CD8-positive, alpha-beta memory T cell (primary cell): Measurements from ENCODE around the gene BCL2L13. TPM values are rescaled to one million over a fixed set of nuclear protein-coding genes. Genes with fewer than 3 reads are reported as not detected.

ENCODE experiments used
- CTCF ChIA-PET: fragments of 350-600 bp; sonication (Branson Sonifier 250); formaldehyde crosslinking; loops from one replicate; lab custom pipeline; 2021; ENCODE audit warnings: antibody characterized with exemption; lab: Charles Lee
- POLR2A ChIA-PET: fragments of 350-600 bp; sonication (Branson Sonifier 250); formaldehyde crosslinking; loops from one replicate; lab custom pipeline; 2021; ENCODE audit warnings: antibody characterized with exemption; lab: Charles Lee
- DNase-seq, 5 donors: peaks; one replicate each; pipeline versions ENCODE4 v3.0.0 to v3.0.0-alpha.2; 2020 to 2022; ENCODE audit warnings: mixed read lengths in 1 of 5
- H3K27ac ChIP-seq: one replicate; pipeline ENCODE4 v1.7.0; 2013; ENCODE audit warnings: low read depth, mild to moderate bottlenecking, low read length, moderate library complexity
- H3K27me3 ChIP-seq: 2 replicates; pipeline ENCODE4 v1.7.0; 2013; ENCODE audit warnings: low read length, mild to moderate bottlenecking; ENCODE audit not compliant: insufficient read depth, poor library complexity, severe bottlenecking
- H3K36me3 ChIP-seq: 2 replicates; pipeline ENCODE4 v1.7.0; 2013; ENCODE audit warnings: mild to moderate bottlenecking, low read length, moderate library complexity; ENCODE audit not compliant: insufficient read depth
- H3K4me1 ChIP-seq: 2 replicates; pipeline ENCODE4 v1.7.0; 2013; ENCODE audit warnings: mild to moderate bottlenecking, low read length, moderate library complexity; ENCODE audit not compliant: insufficient read depth
- H3K4me3 ChIP-seq: 2 replicates; pipeline ENCODE4 v1.7.0; 2013; ENCODE audit warnings: mild to moderate bottlenecking, low read length
- H3K9me3 ChIP-seq: 2 replicates; pipeline ENCODE4 v1.7.0; 2013; ENCODE audit warnings: mild to moderate bottlenecking, low read length
- H3K27ac Mint-ChIP-seq, 8 donors: one replicate each; pipeline ENCODE4 v1.8.0; 2020 to 2021; ENCODE audit warnings: mixed read lengths in 8 of 8, mild to moderate bottlenecking in 6 of 8, inconsistent platforms in 3 of 8, moderate library complexity in 3 of 8
- H3K27me3 Mint-ChIP-seq, 2 donors: one replicate each; pipeline ENCODE4 v1.8.0; 2020 to 2021; ENCODE audit warnings: mixed read lengths in 2 of 2, mild to moderate bottlenecking in 1 of 2, moderate library complexity in 1 of 2
- H3K36me3 Mint-ChIP-seq, 3 donors: one replicate each; pipeline ENCODE4 v1.8.0; 2020 to 2021; ENCODE audit warnings: mixed read lengths in 3 of 3, inconsistent platforms in 1 of 3, mild to moderate bottlenecking in 1 of 3
- H3K4me1 Mint-ChIP-seq, 3 donors: one replicate each; pipeline ENCODE4 v1.8.0; 2020 to 2021; ENCODE audit warnings: mixed read lengths in 3 of 3, inconsistent platforms in 1 of 3, mild to moderate bottlenecking in 1 of 3
- H3K4me3 Mint-ChIP-seq, 7 donors: one replicate each; pipeline ENCODE4 v1.8.0; 2020 to 2021; ENCODE audit warnings: mixed read lengths in 7 of 7, mild to moderate bottlenecking in 6 of 7, moderate library complexity in 4 of 7, inconsistent platforms in 2 of 7
- H3K9me3 Mint-ChIP-seq, 5 donors: one replicate each; pipeline ENCODE4 v1.8.0; 2020 to 2022; ENCODE audit warnings: mixed read lengths in 5 of 5, mild to moderate bottlenecking in 3 of 5, moderate library complexity in 2 of 5, inconsistent platforms in 1 of 5
- polyA plus RNA-seq: library from polyadenylated mRNA; unstranded; fragments of 300-500 nt; fragmentation: Illumina TruSeq; gene quantifications from one replicate; pipeline ENCODE4 v1.2.3, GENCODE V29; 2021
- total RNA-seq, 2 experiments: library from RNA; stranded (reverse); gene quantifications; one replicate each; pipeline ENCODE4 v1.2.3, GENCODE V29; 2021

BCL2L13 gene
- total and polyA plus RNA-seq, 3 experiments from 2014 or later = 39.8 to 41.1 (median 40.1) TPM

GRCh38 chr22:17772249-17772957 lies 133.8 kb downstream of the BCL2L13 start:
- Mint-ChIP-seq H3K36me3 (peaks cover 0 to 16% (median 0%) of the 10 kb centered on the region in 3 donors), H3K27me3 (no peaks in the 10 kb centered on the region), H3K4me3 (peak overlapping the region; percentile 85 to 95 (median 89)), H3K27ac (peak overlapping the region in 7 of 8 donors; percentile 42 to 93 (median 82)), H3K4me1 (peaks cover 63 to 74% (median 71%) of the 10 kb centered on the region in 3 donors), H3K9me3 (no peaks in the 10 kb centered on the region)
- ChIA-PET POLR2A (interaction anchor here (0.7 kb wide), 1 partner anchor 553 kb away, joined by 5 read pairs; the partner anchor contains the start of gene ADA2), CTCF (interaction anchor here (1.0 to 6.5 kb wide), 5 partner anchors 10 to 304 kb away, joined by 3 to 40 read pairs (median 3); no protein-coding TSS in a partner anchor)
- Histone ChIP-seq H3K4me3 (peak overlapping the region; percentile 70), H3K27ac (no peak overlapping the region), H3K9me3 (no peaks in the 10 kb centered on the region), H3K4me1 (peaks cover 61% of the 10 kb centered on the region), H3K36me3 (no peaks in the 10 kb centered on the region), H3K27me3 (no peaks in the 10 kb centered on the region)
- no peak for DNase-seq

GRCh38 chr22:17772958-17773605 lies 134.5 kb downstream of the BCL2L13 start:
- POLR2A ChIA-PET = interaction anchor here (0.6 to 1.4 kb wide), 3 partner anchors 8 to 554 kb away, joined by 3 to 5 read pairs (median 5); partner anchors contain the start of gene ADA2

GRCh38 chr22:17773606-17774205 lies 135.1 kb downstream of the BCL2L13 start:
- peaks cover 64 to 78% (median 73%) of the 10 kb centered on the region in 3 donors for H3K4me1 Mint-ChIP-seq
- POLR2A ChIA-PET = interaction anchor here (0.6 to 1.4 kb wide), 2 partner anchors 9 to 13 kb away, joined by 3 to 5 read pairs; no protein-coding TSS in a partner anchor

More at GRCh38 chr22:17772958-17773605, 134.5 kb downstream of the BCL2L13 start:
- no peaks in the 10 kb centered on the region for H3K27me3 Mint-ChIP-seq
- Histone ChIP-seq H3K27ac (no peak overlapping the region), H3K4me1 (peaks cover 60% of the 10 kb centered on the region), H3K27me3 (no peaks in the 10 kb centered on the region), H3K4me3 (peak overlapping the region; percentile 70), H3K9me3 (no peaks in the 10 kb centered on the region), H3K36me3 (no peaks in the 10 kb centered on the region)
- peak overlapping the region; percentile 71 to 93 (median 82) for H3K27ac Mint-ChIP-seq
- no peaks in the 10 kb centered on the region for H3K9me3 Mint-ChIP-seq
- CTCF ChIA-PET = interaction anchor here (1.0 to 6.5 kb wide), 5 partner anchors 10 to 30 kb away, joined by 3 to 40 read pairs (median 3); no protein-coding TSS in a partner anchor
- peaks cover 0 to 22% (median 0%) of the 10 kb centered on the region in 3 donors for H3K36me3 Mint-ChIP-seq
- peaks cover 60 to 74% (median 71%) of the 10 kb centered on the region in 3 donors for H3K4me1 Mint-ChIP-seq
- peak overlapping the region; percentile 85 to 95 (median 89) for H3K4me3 Mint-ChIP-seq
- DNase-seq = no peak

DNA sequence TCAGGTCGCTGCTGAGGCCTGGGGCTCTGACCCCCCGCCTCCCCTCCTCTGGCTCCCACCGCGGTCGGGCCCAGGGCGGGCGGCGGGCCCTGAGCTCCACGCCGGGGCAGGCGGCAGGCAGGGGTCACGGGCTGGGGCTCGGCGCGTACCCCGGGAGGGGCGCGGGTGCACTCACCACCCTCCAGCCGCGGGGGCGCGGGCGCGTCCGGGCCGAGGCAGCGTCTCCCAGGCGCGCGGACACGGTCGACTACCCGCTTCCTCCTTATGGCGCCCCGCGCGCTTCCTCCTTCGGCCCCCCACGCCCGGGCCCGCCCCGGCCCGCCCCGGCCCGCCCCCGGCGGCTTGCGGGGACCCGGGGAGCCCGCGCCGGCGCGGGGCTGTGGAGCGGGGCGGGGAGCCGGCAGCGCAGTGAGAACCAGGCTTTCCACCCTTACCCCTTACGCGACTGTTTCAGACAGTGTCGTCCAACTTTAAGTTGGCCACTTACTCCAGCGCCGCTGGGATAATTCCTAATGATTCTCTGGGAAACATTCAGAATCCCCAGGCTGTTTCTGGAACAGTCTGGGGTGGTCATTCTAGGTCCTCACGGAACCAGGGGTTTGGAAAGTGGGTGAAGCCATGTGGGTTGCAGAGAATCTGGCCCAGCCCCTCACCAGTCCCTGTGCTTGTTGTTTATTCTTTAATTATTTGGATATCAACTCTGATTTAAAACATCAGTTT lies 135.8 kb downstream of the BCL2L13 start, which contains the start of gene BID:
Gene BID, minus strand, starts transcription at position 264 of the 720 bp plus-strand sequence. CDS start 24,353 bp downstream, outside the sequence.
- Histone ChIP-seq H3K9me3 (no peaks in the 10 kb centered on the region), H3K4me3 (peak within 1 kb of the TSS; percentile 70), H3K27me3 (no peaks in the 10 kb centered on the region), H3K27ac (peak within 1 kb of the TSS; percentile 70), H3K4me1 (peaks cover 69% of the 10 kb centered on the region), H3K36me3 (no peaks in the 10 kb centered on the region)
- ChIA-PET POLR2A (interaction anchor here (1.4 kb wide), 1 partner anchor 12 kb away, joined by 5 read pairs; no protein-coding TSS in a partner anchor), CTCF (interaction anchor here (1.0 to 6.5 kb wide), 4 partner anchors 11 to 32 kb away, joined by 3 to 40 read pairs (median 6); no protein-coding TSS in a partner anchor)
- peak; percentile 40 to 70 (median 44) for DNase-seq
- Mint-ChIP-seq H3K36me3 (peaks cover 0 to 22% (median under 1%) of the 10 kb centered on the region in 3 donors), H3K27me3 (peaks cover 0 to 1% of the 10 kb centered on the region in 2 donors), H3K27ac (peak within 1 kb of the TSS; percentile 89 to 100 (median 99)), H3K9me3 (no peaks in the 10 kb centered on the region), H3K4me1 (peaks cover 70 to 85% (median 80%) of the 10 kb centered on the region in 3 donors), H3K4me3 (peak within 1 kb of the TSS; percentile 85 to 99 (median 95))

More at GRCh38 chr22:17773606-17774205, 135.1 kb downstream of the BCL2L13 start:
- Histone ChIP-seq H3K27ac (peak overlapping the region; percentile 38), H3K4me3 (peak overlapping the region; percentile 70), H3K36me3 (no peaks in the 10 kb centered on the region), H3K4me1 (peaks cover 62% of the 10 kb centered on the region), H3K9me3 (no peaks in the 10 kb centered on the region), H3K27me3 (no peaks in the 10 kb centered on the region)
- peak; percentile 55 to 77 (median 59) for DNase-seq
- Mint-ChIP-seq H3K36me3 (peaks cover 0 to 22% (median 0%) of the 10 kb centered on the region in 3 donors), H3K27me3 (no peaks in the 10 kb centered on the region), H3K27ac (peak overlapping the region; percentile 71 to 93 (median 81)), H3K4me3 (peak overlapping the region; percentile 85 to 95 (median 89)), H3K9me3 (no peaks in the 10 kb centered on the region)
- CTCF ChIA-PET = interaction anchor here (1.0 to 6.5 kb wide), 5 partner anchors 9 to 31 kb away, joined by 3 to 40 read pairs (median 3); no protein-coding TSS in a partner anchor

GRCh38 chr22:17774926-17775685 lies 136.5 kb downstream of the BCL2L13 start:
- ChIA-PET CTCF (interaction anchor here (6.5 kb wide), 1 partner anchor 10 kb away, joined by 40 read pairs; no protein-coding TSS in a partner anchor), POLR2A (no interaction called here)

GRCh38 chr22:17775781-17776465 lies 137.4 kb downstream of the BCL2L13 start:
- Mint-ChIP-seq H3K36me3 (peaks cover 0 to 20% (median 1%) of the 10 kb centered on the region in 3 donors), H3K4me3 (peak overlapping the region; percentile 75 to 99 (median 97)), H3K27me3 (peaks cover 0 to 1% of the 10 kb centered on the region in 2 donors), H3K27ac (peak overlapping the region; percentile 89 to 100 (median 99)), H3K4me1 (peaks cover 71 to 89% (median 86%) of the 10 kb centered on the region in 3 donors), H3K9me3 (no peaks in the 10 kb centered on the region)
- DNase-seq = peak in 2 of 5 donors; percentile 48 to 69
- ChIA-PET CTCF (interaction anchor here (1.2 to 6.5 kb wide), 2 partner anchors 9 to 301 kb away, joined by 5 to 40 read pairs; no protein-coding TSS in a partner anchor), POLR2A (no interaction called here)
- Histone ChIP-seq H3K27me3 (no peaks in the 10 kb centered on the region), H3K4me3 (peak overlapping the region; percentile 64), H3K36me3 (no peaks in the 10 kb centered on the region), H3K4me1 (peaks cover 84% of the 10 kb centered on the region), H3K27ac (no peak overlapping the region), H3K9me3 (no peaks in the 10 kb centered on the region)

More at GRCh38 chr22:17774926-17775685, 136.5 kb downstream of the BCL2L13 start:
- Mint-ChIP-seq H3K27me3 (peaks cover 0 to 1% of the 10 kb centered on the region in 2 donors), H3K27ac (peak overlapping the region; percentile 89 to 100 (median 99)), H3K4me3 (peak overlapping the region; percentile 75 to 99 (median 95)), H3K9me3 (no peaks in the 10 kb centered on the region), H3K4me1 (peaks cover 70 to 89% (median 84%) of the 10 kb centered on the region in 3 donors), H3K36me3 (peaks cover 0 to 23% (median 1%) of the 10 kb centered on the region in 3 donors)
- Histone ChIP-seq H3K9me3 (no peaks in the 10 kb centered on the region), H3K36me3 (no peaks in the 10 kb centered on the region), H3K4me1 (peaks cover 76% of the 10 kb centered on the region), H3K27me3 (no peaks in the 10 kb centered on the region), H3K27ac (peak overlapping the region; percentile 70), H3K4me3 (peak overlapping the region; percentile 64)
- DNase-seq = no peak
